Fibroblast of the conjunctiva (primary cell): Measurements from ENCODE around the gene C8A.

Experiments
- DNase-seq: peaks from one replicate; pipeline ENCODE4 v3.0.0-alpha.2; 2010; ENCODE audit warnings: low read depth

C8A gene

DNA sequence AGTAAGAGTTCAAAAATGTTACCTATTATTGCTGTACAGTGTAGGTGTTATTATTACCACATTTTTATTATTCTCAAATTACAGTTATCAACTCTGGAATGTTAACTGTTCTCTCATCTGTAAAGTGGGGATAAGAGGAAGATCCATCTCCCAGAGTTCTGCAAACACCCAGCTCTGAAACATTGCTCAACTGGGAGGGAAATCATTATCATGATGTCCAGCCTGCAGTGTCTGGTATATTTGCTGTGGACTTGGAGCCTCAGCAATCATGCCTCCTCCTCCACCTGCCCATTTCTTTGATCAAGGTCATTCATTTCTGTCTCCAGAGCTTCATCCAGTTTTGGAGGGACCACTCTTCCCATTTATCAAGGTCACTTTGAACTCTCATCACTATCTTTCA lies 39.4 kb downstream of the C8A start:
- no peak for DNase-seq

- no peak for DNase-seq
Measured at GRCh38 chr1:56897150-56898004, 42.8 kb downstream of the C8A start.

- DNase-seq = no peak
Measured at GRCh38 chr1:56898005-56898373, 43.4 kb downstream of the C8A start.

DNA sequence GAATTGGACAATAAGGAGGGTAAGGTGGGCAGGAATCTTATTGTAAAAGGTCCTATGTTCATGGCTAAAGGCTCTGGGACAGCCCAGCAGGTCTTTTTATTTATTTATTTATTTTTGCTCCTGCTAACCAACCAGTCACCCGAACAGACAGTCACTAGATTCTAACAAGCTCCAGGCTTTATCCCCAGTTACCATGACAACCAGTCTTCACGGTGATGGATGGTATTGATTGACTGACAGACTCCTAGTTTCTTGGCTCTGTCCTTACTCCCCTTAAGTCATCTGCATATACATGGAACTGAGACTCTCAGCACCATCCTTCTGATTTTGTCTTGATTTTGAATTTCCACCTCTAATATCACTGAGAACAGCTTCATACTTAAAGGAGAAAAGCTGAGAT lies 44.3 kb downstream of the C8A start:
- DNase-seq = no peak

DNA sequence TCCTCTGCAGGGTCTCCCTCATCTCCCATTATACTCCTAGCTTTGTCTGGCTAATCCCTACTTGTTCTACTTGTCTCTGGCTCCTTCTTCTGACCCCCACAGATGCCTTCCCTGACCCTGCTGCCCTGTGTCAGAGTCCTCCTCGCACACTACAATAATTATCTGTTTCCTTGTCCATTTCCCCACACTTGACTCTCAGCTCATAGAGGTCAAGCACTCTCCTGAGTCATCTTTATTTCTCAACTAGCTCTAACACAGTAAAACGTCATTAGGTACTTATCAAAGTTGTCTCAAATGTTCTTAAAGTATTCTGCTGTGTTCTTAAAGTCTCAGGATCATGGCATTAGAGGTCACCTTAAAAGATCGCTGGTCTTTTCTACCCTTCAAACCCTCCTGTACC lies 47.1 kb downstream of the C8A start:
- no peak for DNase-seq

DNA sequence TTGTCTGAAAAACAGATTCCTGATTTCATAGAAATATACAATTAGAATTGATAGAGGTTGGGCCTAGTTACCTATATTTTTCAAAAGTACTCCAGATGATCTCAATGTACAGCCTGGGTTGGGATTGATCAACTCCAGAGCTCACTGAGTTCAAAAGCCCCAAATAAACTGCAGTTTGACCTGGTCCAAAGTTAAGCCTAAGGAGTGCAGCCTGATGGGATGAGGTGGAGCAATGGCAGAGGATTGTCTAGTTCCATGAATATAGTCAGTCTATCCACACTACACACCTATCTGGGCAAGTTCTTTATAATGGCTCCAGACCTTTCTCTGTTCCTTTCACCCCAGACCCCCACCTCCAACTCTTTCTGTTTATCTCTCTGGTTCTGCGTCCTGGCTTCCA lies 49.2 kb downstream of the C8A start:
- no peak for DNase-seq

- DNase-seq = no peak
Measured at GRCh38 chr1:56904663-56905397, 50.2 kb downstream of the C8A start.

- no peak for DNase-seq
Measured at GRCh38 chr1:56905667-56906066, 51.1 kb downstream of the C8A start.

GRCh38 chr1:56908619-56909221 lies 54.1 kb downstream of the C8A start:
- DNase-seq = no peak

- DNase-seq = no peak
Measured at GRCh38 chr1:56910441-56910985, 55.9 kb downstream of the C8A start.

DNA sequence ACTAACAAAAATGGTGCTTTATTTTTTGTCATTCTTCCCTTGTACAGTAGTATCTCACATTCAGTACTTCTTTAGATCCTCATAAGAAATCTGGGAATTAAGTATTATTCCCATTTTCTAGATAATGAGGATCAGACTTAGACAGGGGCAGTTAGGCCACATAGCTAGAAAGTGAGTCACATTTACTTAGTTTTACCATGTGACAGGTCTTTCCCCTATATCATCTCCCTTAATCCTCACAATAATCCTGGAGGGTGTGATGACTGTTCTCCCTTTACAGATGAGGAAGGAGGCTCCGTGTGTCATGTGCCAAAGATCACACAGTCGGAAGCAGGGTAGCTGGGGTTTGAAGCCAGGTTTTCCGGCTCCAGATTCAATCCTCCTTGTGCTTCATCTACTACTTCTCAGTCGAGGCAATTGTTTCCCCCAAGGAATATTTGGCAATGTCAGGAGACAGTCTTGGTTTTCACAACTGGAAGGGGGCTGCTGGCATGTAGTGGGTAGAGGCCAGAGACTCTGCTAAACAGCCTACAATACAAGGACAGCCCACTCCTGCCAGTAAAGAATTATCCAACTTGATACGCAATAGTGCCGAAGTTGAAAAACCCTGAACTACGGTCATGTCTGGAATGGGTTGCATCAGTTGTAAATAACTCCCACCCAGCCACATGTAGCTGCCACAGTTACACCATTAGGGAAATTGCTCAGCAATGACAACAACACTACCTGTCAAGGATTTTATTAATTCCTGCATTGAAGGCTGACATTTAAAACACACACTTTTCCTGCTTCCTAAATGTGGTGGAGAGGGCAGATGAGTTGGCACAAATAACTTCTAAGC lies 56.7 kb downstream of the C8A start:
- no peak for DNase-seq

GRCh38 chr1:56912325-56912724 lies 57.7 kb downstream of the C8A start:
- DNase-seq = no peak

DNA sequence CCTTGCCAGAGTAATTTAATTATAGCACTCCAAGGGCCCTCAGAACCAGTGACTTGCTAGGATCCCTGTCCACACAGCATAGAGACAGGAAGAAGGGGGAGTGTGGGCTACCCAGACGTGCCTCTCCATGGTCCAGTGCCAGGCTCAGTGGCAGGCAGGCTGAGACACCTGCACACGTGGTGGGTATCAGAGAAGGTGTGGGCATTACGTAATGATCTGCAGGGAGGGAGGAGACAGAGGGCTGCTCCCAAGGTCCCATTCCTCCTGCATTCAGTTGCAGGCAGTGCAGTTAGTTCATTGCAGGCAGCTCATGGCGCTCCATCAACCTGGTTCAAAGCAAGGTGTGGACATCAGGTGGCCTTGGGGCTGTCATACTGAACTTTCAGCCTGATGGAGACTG lies 61.4 kb downstream of the C8A start:
- no peak for DNase-seq

GRCh38 chr1:56916630-56917029 lies 62.0 kb downstream of the C8A start:
- no peak for DNase-seq

DNA sequence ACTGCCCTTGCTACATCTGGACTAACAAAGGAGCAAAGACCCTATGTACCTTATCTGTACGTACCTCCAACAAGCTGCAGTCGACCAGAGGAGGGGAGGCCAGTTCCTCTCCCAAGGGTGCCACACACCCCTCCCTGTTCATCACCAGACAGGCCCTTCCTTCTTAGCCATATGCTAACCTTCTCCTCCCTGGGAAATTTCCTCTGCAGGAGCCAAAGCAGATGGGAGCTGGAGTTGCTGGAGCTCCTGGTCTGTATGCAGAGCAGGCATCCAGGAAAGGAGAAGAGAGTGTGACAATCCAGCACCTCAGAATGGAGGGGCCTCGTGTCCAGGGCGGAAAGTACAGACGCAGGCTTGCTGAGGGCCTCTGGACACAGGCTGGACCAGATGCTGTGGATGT lies 62.8 kb downstream of the C8A start:
- no peak for DNase-seq

GRCh38 chr1:56920591-56921001 lies 66.0 kb downstream of the C8A start:
- no peak for DNase-seq

GRCh38 chr1:56921479-56921878 lies 66.9 kb downstream of the C8A start:
- DNase-seq = no peak

GRCh38 chr1:56922070-56922469 lies 67.5 kb downstream of the C8A start:
- no peak for DNase-seq

DNA sequence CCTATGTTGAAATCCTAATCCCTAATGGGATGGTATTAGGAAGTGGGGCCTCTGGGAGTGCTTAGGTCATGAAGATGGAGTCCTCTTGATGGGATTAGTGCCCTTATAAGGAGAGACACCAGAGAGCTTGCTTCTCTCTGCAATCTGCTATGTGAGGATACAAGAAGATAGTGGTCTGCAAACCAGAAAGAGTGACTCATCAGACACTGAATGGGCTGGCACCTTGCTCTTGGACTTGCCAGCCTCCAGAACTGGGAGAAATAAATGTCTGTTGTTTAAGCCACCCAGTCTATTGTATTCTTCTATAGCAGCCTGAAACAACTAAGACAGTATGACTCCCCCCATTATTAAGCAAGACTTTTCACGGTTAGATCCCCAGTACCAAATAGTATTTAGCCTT lies 67.9 kb downstream of the C8A start:
- no peak for DNase-seq

- no peak for DNase-seq
Measured at GRCh38 chr1:56923201-56923600, 68.6 kb downstream of the C8A start.

- no peak for DNase-seq
Measured at GRCh38 chr1:56924116-56924515, 69.5 kb downstream of the C8A start.

- DNase-seq = no peak
Measured at GRCh38 chr1:56925193-56925592, 70.6 kb downstream of the C8A start.
